CD4-positive, alpha-beta T cell treated with Interleukin-6 at 100 ng/mL for 8 hours (primary cell): ENCODE data around the gene GREM1.

Experiments
- DNase-seq: peaks from one replicate; pipeline ENCODE4 v3.0.0-alpha.2; 2020; ENCODE audit warnings: mixed read lengths, low spot score

Gene GREM1

GRCh38 chr15:32717426-32718226 is at the start of gene GREM1:
Gene GREM1 (plus strand): TSS chr15:32718004. CDS start chr15:32730691, 12,687 bp downstream.
- DNase-seq = no peak

DNA sequence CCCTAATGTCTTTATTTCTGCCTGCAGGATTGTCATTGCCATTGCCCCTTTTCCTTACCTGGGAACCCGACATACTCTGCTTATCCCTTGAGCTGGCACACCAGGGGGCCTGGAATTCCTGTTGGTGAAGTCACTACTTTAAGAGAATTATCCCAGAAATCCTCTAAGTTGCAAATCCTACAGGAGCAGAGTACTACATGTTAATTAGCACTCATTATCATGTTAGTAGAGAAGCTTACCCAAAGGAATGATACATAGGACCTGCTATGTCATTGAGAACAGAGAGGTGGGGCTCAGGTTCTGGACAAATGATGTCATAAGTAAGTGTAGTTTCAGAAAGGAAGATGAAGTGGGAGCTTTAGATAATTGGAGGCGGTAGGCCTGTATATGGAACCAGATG is 48.9 kb upstream of the GREM1 start:
- no peak for DNase-seq

DNA sequence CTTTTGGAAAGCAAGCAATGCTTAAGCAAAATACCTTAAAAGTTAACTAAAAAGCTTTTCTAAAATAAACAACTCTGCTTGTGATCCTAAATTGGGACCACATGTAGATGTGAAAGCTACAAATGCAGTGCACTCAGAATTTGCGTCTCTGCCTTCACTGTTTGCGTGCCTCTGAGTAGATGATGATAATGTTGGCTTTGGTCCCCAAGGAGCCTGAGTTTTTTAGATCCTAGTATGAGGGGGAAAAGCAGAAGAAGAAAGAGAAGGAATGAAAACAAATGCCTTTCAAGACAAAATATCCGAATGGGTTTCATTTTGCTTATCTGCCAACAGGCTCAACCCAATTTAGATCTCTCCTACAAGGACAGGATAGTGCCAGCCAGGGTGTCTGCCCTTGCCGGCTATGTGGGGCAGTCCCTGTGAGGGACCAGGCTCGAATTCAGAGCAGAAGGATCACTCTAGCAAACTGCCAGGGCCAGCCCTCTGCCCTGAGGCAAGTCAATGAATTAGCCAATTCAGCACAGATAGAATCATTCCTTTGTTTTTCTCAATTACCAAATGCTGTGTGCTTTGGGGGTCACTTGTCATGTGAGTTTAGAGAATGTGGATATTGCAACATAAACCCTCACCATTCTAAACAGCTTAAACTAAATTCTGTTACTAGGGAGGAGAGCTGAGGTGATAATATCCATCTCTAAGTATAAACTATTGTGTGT is 47.8 kb upstream of the GREM1 start:
- DNase-seq = no peak

DNA sequence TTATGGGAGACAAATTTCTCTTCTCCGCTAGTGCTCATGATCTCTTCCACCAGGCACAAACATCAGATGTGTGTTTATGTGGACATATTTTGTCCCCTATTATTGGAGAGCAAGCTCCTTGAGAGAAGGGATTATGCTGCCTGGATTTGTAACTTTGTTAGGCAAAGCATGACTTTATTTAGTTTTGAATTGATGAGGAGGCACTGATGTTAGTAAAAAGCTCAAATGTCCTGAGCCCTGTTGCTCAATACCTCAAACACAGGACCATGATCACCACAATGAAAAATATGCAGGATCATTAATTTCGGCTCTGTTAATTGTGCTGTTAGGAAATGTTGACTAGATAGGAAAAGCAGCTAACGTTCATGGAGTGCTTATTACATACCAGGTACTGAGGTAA is 47.2 kb upstream of the GREM1 start:
- no peak for DNase-seq

- no peak for DNase-seq
Measured at GRCh38 chr15:32671339-32672325, 46.2 kb upstream of the GREM1 start.

DNA sequence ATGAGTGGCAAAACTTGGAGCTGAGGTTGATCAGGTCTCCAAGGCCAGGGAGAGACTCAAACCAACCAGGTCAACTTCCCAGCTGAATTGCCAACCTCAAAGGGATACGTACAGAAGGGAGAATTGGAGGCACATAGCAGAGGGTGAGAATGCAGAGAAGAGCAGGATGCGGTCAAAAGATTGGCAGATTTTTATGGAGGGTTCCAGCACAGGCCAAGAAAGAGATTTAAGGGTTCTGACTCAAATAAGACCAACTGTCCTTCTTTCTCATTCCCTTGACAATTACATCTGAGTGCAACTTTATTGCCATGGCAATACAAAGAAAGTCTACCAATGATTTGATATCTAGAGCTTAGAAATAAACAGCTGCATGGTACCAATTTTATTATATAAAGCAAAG is 43.1 kb upstream of the GREM1 start:
- DNase-seq = no peak

DNA sequence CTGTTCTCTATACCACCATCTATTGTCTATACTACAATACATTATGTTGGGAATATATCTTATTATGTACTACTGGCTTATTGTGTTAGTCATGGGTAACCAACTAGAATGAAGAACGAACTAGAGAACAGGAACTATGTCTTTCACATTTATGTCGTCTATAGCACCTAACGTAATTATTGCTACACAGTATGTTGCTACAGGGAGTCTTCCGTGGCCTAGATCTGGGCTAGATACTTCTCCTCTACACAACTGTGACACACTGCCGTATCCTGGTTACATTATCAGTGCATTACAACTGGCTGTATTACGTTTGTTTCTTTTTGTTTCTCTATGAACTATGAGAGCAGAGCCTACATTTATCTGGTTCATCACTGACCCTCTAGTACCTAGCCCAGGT is 42.3 kb upstream of the GREM1 start:
- no peak for DNase-seq

GRCh38 chr15:32676169-32676568 is 41.6 kb upstream of the GREM1 start:
- DNase-seq = no peak

GRCh38 chr15:32677238-32677750 is 40.5 kb upstream of the GREM1 start:
- DNase-seq = no peak

DNA sequence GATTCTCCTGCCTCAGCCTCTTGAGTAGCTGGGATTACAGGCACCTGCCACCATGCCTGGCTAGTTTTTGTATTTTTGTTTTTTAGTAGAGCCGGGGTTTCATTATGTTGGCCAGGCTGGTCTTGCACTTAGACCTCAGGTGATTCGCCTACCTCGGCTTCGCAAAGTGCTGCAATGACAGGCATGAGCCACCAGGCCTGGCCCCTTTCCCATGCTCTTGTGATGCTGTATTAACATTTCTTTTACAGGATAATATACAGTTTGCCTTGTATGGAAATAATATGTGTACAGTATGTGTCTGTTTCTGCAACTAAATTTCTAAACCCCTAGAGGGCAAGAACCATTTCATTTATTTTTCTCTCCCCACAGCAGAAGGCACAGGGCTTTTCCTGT is 38.5 kb upstream of the GREM1 start:
- no peak for DNase-seq

DNA sequence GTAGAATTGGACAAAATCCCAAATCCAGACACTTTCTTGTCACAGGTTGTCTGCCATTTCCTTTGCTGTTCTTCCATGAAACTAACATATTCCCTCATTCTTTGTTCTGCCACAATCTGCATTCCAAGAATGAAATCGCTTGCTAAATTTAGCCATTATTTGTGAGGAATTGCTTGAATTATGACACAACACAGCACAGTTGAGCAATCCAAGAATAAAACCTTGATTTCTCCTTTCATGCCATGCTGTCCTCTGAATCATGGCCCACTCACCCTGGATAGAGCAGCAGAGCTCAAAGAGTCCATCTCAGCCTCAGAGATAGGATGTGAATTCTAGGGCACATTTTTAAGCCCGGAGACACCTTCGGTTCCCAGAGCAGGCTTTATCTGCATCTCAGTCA is 35.2 kb upstream of the GREM1 start:
- no peak for DNase-seq

DNA sequence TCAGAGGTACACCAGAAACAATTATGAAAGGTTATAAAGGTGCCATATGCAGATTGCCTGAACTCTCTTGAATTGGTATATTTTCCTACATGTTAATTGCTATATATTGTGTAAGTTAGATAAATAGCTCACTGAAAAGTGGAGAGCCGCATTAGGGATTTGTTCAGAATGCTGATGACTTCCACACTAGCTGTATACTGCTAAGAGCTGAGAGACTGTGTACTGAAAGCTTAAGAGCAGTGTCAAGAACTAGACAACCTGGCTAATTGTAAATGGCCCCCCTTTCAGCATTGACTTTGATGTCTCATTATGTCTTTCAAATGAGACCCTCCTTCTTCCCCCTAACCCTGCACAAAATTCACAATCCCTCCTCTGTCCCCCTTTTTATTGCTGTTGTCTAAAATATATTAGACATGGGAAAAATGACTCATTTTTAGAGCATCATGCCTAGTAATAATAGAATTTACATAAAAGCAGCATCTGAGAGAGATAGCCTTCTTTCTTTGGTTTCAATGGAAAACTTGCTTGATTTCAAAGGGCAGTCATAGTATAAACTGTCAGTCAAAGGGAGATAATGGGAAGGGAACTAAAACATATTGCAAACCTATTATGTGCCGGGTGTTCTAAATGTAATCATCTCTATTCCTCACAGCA is 34.7 kb upstream of the GREM1 start:
- DNase-seq = no peak

DNA sequence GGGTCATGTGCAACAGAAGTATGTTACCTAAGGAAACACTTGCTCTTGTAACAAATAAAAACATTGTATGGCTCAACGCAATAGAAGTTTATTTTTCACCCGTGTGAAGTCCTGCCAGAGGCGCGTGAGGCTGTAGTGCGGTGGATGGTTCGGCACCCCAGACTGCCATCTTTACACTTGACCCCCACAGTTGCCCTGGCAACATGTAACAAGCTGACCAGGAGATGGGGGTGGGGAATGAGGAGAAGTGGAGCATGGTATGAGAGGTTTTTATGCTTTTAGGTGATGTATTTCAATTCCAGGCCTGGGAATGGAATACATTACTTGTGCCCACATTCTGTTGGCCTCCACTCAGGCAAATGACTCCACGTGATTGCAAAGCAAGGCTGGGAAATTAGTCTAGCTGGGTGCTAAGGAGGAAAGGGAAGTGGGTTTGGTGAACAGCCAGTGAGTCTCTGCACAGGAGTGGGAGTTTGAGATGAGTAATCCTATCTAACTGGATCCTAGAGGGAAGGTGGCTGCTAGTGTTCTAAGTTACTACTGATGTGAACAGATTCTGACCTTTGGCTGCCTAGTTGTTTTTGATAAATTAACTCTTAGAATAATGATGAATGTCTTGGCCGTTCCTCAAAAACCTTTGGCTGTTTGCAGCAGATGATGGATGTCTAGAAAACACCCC is 33.8 kb upstream of the GREM1 start:
- no peak for DNase-seq

DNA sequence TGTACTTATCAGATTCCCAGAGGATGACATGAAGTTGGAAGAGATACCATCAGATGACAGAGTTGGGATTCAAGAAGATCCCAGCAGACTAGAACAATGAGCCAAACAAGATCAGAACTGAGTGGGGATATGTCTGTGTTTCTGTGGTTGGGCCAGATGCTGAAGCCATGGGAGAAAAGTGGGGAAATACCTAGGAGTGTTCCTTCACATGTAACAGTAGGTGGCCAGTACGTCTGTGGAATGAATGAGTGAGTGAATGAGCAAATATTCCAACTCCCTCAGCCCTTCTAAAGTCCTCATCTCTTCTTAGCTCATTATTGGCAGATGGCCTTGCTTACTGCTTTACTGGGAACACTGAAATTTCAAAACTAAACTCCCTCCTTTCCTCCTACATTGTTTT is 32.2 kb upstream of the GREM1 start:
- DNase-seq = no peak

DNA sequence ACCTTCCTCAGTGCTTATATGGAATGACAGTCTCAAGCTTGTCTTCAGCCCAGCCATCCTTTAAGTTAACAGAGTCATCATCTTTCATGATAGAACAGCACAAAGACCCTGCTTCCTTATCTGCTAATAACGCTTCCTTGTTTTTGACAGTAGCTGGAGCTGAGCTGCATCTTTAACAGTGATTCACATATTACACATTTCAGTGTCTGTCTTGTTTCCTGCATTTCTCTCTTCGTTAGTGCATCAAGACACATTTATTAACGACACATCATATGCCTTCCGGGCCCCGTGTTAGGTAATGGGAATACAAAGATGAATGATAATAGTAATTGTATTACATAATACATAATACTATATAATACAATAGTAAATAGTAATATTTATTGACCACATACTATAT is 30.2 kb upstream of the GREM1 start:
- DNase-seq = no peak

GRCh38 chr15:32688151-32688639 is 29.6 kb upstream of the GREM1 start:
- no peak for DNase-seq

GRCh38 chr15:32690941-32691688 is 26.7 kb upstream of the GREM1 start:
- DNase-seq = no peak

- DNase-seq = no peak
Measured at GRCh38 chr15:32691689-32692038, 26.1 kb upstream of the GREM1 start.

GRCh38 chr15:32692286-32692685 is 25.5 kb upstream of the GREM1 start:
- no peak for DNase-seq
